C4-2B (cell line): Measurements from ENCODE around the gene LCE4A.
"Not testable (repeated sequence)": the region's sequence is repeated elsewhere in the genome, so short reads cannot be mapped to it uniquely, and the experiment has no call there.

ENCODE experiments used
- H3K27ac ChIP-seq: fragments of 450-650 bp; 2 replicates; pipeline ENCODE4 v1.5.1; 2017
- ZFX ChIP-seq: fragments of 450-650 bp; IDR thresholded peaks from 2 replicates; pipeline ENCODE4 v1.6.1; 2017
- TF ChIP-seq, protein P1 (sequence below): fragments of 450-650 bp; conservative IDR thresholded peaks from 2 replicates; pipeline ENCODE4 v1.5.1; 2017; ENCODE audit warnings: mild to moderate bottlenecking

The LCE4A gene

DNA sequence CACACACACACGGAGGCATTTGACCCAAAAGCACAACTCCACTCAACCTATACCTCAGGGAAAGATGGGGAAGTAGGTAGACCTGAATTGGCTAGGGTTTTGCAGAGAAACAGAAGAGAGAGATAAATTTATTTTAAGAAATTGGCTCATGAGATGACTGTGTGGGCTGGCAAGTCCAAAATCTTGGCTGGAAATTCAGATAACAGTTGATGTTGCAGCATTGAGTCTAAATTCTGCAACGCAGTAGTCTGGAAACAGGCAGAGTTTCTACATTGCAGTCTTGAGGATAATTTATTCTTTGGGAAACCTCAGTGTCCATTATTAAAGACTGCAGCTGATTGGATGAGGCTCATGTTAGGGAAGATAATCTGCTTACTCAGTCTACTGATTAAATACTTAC is 26.3 kb upstream of the LCE4A start:
- TF ChIP-seq ZFX = no peak
- TF ChIP-seq, protein P1, sequence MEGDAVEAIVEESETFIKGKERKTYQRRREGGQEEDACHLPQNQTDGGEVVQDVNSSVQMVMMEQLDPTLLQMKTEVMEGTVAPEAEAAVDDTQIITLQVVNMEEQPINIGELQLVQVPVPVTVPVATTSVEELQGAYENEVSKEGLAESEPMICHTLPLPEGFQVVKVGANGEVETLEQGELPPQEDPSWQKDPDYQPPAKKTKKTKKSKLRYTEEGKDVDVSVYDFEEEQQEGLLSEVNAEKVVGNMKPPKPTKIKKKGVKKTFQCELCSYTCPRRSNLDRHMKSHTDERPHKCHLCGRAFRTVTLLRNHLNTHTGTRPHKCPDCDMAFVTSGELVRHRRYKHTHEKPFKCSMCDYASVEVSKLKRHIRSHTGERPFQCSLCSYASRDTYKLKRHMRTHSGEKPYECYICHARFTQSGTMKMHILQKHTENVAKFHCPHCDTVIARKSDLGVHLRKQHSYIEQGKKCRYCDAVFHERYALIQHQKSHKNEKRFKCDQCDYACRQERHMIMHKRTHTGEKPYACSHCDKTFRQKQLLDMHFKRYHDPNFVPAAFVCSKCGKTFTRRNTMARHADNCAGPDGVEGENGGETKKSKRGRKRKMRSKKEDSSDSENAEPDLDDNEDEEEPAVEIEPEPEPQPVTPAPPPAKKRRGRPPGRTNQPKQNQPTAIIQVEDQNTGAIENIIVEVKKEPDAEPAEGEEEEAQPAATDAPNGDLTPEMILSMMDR = no peak
- no peak overlapping the region for H3K27ac ChIP-seq

DNA sequence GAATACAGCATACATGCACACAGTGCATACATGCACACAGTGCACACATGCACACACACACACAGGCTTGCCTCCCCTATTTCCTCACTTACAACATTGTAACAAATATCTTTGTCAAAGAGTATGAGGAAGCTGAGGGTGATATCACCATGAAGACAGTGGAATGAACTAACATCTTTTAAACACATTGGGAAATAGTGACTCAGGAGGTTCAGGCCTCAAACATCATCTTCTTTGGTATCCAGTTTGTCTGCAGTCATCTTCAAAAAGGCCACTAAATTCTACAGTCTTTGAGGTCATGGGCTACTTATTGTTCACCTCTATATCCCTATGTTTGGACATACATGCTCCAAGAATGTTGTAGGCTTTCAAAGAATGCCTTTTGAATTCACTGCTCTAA is 24.1 kb upstream of the LCE4A start:
- TF ChIP-seq ZFX = no peak
- TF ChIP-seq, protein P1 = no peak
- no peak overlapping the region for H3K27ac ChIP-seq

DNA sequence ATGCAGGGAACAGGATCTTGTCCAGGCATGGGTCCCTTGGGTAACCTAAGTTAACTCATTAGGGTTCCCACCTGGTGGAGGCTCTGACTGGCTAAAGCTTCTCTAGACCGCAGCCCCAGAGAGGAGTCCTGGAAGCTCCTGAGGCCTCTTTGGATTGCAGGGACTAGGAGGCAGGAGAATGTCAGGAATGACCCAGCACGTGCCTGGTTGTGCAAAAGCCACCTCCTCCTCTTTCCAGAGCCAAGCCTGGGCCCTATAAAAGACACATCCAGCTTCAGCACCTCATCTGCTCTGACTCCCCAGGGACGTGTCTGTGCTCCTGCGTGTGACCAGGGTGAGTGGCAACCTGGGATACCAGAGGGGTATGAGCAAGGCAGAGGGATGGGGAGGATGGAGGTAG is 22.1 kb upstream of the LCE4A start, which contains the start of gene LCE2B:
LCE2B (plus strand) TSS at position 301 of the 400 bp plus-strand sequence. CDS start 721 bp downstream, outside the sequence.
- H3K27ac ChIP-seq = not testable (repeated sequence)

DNA sequence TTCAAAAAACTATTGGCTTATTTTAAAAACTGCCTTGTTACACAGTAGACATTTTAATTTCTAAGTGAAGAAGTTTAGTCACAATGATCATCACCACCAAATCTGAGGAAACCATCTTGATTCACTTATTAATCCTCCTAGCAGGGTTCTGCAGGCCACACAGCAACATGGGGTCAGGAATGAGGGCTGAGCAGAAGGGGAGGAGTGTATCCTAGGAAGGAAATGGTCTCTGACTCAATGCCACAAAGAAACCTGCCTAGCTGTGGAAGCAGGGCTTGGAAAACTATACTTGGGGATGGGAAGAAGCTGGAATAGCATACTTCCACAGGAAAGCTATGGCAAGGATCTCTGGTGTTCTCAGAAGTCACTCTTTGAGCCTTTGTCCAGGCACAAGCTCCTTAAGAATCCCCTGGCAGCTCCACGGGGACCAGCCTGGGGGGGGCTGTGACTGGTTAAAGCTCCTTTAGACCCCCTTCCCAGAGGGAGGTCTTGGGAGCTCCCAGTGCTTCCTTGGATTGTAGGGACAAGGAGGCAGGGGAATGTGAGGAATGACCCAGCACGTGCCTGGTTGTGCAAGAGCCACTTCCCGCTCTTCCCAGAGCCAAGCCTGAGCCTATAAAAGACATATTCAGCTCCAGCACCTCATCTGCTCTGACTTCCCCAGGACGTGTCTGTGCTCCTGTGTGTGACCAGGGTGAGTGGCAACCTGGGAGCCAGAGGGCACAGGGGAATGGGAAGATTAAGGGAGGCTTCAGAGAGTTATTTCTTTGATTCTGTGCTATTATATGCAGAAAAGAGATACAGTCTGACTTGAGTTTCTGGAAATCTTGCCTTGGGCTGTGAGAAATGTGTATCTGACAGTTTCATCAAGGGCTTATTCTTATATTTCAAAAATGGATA is 10.0 kb upstream of the LCE4A start, which contains the start of gene LCE2A:
LCE2A (plus strand) TSS at position 645 of the 900 bp plus-strand sequence. CDS start 557 bp downstream, outside the sequence.
- no peak within 1 kb of the TSS for H3K27ac ChIP-seq
- TF ChIP-seq, protein P1 = no peak
- no peak for TF ChIP-seq ZFX

DNA sequence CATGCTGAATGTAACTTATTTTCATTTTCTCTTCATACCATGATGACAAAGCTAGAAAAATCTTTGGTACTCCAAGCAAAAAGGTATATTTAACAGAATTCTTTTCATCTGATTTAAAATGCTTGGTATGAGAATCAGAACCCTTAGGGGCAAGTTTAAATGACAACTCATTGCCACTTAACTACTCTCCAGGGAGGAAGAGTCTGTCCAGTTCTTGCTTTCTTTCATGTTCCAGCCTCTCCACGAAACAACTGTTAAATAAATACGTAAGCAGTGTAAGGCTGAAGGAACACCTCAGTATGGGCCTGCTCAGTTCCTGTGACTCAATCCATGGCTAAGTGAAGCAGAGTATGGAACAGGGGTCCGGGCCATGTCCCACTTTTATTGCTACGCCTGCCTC is 8.2 kb upstream of the LCE4A start:
- no peak for TF ChIP-seq ZFX
- TF ChIP-seq, protein P1 = no peak
- no peak overlapping the region for H3K27ac ChIP-seq

DNA sequence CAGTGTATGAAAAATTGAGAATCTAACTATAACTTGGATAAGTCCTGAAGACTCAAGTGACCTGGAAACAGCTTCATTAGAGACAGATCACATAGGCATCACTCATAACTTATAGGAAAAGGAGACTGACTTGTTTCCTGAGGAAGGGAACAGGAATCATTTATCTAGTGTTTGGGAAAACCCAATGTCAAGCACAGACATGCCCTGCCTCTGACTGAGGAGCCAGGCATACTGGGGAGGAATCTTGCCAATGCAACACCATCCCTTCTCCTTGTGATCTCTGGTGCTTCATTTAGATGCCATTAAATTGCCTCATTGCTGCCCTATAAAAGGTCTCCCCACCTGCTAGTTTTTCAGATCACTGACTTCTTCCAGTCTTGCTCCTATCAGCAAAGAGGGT is 10.3 kb downstream of the LCE4A start:
- TF ChIP-seq, protein P1 = no peak
- no peak for TF ChIP-seq ZFX
- no peak overlapping the region for H3K27ac ChIP-seq

DNA sequence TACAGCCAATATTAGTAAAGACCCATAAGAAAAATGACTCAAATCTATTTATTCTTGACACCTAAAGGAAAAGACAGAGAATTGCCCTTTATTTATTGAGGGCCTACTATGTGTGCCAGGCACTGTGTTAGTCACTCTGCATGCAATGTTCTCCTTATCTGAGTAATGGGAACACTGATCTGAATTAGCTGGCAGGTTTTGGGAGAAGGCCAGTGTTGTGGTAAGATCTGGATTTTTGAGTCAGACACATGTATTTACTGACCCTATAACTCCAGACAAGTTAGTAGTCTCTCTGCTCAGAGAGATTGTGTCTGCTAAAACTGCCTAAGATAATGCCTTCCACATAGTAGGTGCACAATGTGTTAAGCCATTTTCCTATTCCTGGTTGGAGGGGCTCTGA is 17.3 kb downstream of the LCE4A start:
- no peak for TF ChIP-seq ZFX
- TF ChIP-seq, protein P1 = no peak
- H3K27ac ChIP-seq = no peak overlapping the region

DNA sequence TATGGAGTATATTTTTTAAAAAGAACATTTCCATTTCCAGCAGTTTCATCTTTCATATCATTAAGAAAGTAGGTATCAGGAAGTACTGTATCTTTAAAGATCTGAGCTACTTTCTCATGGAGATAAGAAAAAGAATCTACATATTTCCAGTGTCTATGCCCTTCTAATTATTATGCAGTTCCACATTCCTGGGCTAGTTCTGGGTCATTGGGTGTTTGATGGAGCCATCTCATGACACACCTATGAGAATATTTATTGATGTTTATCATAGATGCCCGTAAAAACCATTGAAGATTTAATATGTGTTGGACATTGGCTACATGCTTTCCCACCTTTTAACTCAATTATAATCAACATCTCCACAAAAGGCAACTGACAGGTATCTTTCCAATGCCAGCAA is 21.0 kb downstream of the LCE4A start:
- H3K27ac ChIP-seq = no peak overlapping the region
- TF ChIP-seq, protein P1 = no peak
- no peak for TF ChIP-seq ZFX
